HG03095 (cell line): Measurements from ENCODE around the gene TTC23.
"Not testable (repeated sequence)": the region's sequence is repeated elsewhere in the genome, so short reads cannot be mapped to it uniquely, and the experiment has no call there.

ENCODE experiments used
- ATAC-seq: cut with Tn5 transposase; IDR thresholded peaks from one replicate; pipeline ENCODE4 v1.9.1; 2021; ENCODE audit warnings: moderate library complexity; ENCODE audit not compliant: unreplicated experiment

The TTC23 gene

DNA sequence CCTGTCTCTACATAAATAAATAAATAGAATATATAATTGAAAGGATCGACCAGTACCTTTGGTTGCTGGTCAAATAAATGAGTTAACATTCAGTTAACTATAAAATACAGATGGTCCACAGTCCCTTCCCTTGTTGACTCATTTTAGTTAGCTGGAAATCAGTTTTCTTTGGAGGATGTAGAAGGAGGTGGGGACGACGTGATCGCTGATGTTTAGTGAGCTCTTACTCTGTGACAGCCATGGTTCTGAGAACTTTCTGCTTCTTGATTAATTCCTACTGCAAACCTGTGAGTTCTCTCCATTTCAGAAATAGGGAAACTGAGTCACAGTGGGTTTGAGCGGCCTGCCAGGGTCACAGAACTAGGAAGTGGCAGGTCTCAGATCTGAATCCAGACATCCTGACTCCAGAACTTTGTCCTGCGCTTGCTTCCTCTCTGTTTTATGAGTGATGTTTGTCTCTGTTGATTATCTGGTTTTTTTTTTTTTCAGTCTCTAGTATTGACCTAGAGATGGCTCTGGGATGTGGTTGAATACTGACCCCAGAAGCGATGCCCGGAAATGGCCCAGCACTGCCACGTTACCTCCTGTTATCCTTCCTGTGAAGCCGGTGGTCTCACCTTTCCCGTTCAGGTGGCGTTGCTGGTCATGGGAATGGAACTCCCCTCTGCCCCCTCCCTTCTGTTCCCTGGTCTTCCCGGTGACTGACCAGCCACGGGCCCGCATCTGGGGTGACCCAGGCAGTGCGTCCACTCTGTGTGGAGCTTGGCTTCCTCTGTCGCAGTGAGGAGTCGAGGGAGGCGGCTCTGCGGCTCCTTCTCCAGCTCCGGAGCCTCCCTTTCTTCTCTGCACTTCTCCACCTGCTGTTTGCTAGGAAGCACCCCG is 126.3 kb downstream of the TTC23 start:
- ATAC-seq = no peak

DNA sequence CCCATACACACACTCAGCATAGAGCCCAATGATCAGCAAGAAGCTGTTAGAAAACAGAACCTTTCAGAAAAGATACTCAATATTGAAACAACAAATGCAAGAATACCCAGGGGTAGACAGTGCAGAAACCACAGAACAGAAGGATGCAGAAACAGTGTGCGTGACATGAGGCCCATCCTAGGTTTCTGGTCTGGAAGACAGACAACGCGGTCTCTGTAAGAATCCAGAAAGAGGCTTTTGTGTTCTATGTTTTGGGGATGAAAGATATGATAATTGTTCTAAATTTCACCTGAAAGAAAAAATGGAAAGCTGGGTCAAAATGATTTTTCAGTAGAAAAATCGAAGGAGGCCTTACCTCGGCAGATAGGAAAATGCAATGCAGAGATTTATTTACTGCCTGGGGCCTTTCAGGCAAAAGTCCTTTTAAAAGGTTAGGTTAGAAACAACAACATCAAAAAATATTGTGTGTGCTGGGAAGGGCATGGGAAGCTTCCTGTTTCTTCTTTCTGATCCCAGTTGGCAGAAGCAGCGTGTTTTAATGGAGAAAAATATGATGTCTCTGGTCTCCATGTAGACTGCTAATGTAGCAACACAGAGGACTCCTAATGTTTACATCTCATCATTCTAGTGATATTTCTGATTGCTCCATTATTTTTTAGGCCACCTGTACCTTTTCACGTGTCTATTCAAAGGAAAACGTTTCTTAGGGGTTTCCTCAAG is 127.5 kb downstream of the TTC23 start:
- ATAC-seq = no peak

DNA sequence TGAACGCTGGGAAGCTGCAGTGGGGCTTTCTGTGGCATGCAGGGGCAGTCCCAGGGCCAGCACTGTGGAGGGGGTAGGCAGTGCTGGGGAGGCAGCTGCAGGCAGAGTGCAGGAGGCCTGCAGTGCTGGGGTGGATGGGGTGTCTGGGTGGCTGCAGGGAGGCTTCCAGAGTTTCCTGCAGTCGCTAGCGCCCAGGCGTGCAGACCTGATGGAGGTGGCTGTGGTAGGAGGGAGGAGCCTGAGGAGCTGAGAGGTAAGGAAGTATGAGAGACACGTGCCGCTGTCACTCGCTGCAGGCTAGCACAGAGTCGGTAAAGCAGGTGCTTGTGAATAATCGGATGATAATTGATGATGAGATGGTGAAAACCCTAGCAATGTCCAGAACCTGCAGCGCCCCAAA is 128.2 kb downstream of the TTC23 start:
- no peak for ATAC-seq

DNA sequence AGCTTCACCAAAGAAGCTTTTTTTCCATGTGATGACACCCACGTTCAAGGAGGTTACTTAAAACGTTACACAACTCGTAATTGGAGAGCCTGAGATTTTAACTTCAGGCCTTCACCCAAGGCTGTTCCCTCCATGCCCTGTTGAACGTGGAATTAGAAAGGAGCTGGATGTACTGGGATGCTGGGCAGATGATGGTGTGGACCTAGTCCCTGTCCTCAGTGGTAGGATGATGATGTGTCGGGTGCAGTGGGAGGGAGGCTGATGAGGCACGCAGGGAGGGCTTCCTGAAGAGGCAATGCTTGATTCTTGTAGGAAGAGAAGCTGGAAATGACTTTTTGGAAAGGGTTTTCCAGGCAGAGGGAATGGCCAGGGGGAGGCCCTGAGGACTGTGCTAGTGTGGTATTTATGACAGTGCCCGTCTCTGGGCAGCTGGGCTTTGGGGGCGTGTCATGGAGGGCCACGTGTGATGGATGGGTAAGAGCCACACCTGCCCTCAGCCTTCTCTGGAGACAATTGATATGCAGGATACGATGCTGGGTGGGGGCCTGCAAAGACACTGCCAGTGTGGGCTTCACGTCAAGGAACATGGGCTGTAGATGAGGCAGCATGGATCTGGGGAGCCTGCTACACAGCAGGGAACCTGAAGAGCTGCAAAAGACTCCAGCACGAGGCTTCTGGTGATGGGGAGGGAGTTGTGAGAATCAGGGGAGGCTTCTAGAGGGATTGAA is 129.2 kb downstream of the TTC23 start:
- ATAC-seq = no peak

DNA sequence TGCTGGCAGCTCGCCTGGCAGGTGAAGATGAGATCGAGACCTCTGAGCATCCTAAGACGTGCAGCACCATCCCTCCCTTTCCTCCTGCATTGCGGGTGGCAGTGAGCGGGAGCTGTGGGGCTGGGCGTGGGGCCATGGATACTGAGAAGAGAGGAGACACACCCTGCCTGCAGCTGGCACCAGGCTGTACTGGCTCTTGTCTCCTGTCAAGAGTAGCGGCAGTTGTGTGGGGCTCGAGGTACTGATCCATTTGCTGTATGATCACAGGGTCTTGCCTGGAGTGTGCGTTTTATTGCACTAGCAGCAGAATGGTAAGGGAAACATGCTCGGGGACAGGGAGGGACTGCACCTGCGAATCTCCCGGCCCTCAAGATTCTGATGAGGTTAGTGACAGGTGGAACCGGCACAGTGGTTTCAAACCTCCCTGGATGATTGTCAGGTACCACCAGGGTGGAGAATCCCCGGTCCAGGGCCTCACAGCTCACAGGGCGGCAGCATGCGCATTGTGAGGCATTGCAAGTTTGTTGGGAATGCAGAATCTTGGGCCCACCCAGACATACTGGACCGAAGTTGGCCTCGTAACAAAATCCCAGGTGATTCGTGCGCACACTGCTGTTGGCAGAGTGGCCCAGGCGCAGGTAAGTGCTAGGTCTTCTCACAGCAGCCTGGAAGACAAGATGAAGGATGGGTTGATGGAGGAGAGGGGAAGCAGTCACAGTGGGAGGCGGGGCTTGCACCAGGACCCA is 130.4 kb downstream of the TTC23 start:
- no peak for ATAC-seq

DNA sequence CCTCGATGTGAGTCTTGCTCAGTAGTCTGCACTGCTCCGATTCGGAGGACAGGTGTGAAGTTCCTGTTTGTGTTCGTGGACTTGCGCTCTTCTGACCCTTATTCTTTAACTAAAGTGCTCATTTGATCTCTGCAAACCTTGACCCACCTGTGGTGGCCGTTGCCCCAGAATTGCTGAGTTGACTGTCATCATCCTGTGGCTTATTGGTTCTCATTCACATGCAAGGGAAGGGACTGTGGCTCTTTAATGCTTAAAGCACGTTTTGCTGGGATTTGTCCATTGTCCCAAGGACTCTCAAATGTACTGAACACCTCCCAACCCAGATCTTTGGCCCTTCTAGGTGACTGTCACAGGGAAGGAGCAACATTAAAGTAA is 131.1 kb downstream of the TTC23 start:
- no peak for ATAC-seq

DNA sequence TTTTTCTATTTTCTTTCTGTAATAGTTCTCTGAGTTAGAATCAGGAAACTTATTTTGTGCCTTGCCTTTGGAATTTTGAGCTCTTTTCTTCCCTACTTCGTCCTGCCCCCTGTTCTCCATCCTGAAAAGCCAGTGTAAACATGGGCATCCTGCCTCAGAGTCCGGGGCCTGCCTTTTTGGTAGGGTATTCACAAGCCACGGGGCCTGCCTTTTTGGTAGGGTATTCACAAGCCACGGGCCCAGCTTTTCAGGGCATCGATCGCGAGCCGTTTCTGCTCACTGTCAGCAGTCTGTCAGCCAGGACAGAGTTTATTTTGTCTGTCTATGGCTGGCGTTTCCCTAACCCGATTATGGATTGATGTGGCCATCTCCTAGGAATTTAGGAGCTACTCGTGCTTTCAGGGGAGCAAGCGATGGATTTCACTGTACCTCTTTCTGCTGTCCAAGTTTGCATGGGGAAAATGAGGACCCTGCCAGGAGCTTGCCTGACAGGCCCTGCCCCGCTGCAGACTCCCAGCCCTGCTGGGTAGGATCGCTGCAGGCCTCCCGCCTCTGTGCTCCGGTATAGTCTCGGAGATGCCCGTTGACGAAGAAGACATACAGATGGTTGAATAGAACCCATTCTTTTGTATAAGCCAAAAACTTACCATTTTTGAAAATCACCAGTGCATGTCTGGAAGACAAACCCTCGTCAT is 131.7 kb downstream of the TTC23 start:
- no peak for ATAC-seq

DNA sequence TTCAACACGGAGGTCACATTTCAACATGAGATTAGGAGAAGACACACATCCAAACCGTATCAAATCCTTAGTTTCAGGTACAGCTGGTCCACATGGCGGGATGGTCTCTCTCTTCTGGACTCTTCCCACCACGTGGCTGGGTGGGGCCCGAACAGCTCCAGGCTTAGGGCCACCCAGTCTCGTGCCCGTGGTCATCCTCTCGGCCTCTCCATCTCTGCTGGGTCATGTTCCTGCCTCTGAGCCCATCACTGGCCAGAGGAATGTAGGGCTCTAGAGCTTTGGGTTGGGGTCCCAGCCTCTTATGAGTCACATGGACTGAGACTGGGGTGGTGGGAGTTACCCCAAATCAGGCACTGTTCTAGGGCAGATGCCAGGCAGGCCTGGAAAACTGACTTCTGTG is 132.3 kb downstream of the TTC23 start:
- no peak for ATAC-seq

DNA sequence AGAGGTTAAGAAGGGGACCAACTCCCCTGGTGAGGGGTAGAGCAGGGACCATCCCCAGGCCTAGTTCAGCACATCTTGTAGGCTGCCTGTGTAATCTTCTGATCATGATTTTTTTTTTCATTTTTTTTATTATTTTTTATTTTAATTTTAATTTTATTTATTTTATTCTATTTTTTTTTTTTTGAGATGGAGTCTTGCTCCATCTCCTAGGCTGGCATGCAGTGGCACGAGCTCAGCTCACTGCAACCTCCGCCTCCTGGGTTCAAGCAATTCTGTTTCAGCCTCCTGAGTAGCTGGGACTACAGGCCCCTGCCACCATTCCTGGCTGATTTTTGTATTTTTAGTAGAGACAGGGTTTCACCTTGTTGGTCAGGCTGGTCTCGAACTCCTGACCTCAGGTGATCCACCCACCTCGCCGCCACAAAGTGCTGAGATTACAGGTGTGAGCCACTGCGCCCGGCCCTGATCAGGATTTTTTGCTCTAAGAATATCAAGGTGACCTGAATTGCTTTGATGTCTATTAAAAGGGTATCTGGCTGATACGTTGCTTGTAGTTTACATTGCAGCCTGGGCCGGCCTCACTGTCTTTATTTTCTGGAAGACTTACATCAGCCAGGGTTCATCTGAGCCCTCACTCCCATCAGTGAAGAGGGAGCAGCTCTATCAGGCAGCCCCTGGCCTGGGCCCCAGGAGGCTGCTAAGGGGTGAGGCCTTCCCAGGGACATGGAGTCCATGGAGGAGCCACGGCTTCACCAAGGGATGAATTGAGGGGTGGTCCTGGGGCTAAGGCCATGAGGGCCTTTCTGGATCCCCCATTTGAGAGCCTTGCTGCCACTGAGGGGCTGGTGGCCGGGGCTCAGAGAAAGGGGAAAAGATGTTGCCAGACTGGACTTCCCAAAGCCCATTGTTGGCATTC is 133.8 kb downstream of the TTC23 start:
- no peak for ATAC-seq

DNA sequence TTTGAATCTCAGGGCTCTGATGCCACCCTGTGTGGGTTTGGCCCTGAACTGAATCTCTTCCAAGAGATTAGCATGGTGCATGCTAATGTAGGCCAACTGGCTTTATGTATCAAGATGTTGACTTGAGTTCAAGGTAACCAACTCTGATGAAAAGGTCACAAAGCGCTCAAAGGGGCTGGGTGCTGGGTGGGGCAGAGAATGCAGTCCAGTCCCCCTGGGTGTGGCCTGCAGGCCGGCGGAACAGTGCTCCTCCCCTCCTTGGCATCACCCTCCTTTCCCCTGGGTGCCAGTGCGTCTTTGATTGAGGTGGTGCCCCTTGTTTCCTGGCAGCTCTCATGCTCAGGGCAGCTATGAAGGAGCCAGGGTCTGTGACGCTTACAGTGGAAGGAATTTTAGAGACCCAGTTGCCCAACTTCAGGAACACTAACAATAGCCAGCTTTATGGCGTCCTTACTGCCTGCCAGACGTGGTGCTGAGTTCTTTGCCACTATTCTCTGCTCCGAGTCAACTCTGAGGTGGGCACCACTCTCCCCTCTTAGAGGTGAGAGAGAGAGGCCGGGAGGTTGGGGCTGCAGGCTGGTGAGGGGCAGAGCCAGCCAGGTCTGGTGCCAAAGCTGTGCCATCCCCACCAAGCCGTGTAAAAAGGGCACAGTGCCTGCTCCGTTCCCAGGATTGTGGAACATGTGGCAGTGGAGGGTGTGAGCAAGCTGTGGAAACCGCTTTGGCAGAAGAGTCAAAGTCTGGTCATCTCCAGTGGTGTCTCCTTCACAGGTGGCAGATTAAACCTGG is 134.7 kb downstream of the TTC23 start:
- ATAC-seq = no peak

DNA sequence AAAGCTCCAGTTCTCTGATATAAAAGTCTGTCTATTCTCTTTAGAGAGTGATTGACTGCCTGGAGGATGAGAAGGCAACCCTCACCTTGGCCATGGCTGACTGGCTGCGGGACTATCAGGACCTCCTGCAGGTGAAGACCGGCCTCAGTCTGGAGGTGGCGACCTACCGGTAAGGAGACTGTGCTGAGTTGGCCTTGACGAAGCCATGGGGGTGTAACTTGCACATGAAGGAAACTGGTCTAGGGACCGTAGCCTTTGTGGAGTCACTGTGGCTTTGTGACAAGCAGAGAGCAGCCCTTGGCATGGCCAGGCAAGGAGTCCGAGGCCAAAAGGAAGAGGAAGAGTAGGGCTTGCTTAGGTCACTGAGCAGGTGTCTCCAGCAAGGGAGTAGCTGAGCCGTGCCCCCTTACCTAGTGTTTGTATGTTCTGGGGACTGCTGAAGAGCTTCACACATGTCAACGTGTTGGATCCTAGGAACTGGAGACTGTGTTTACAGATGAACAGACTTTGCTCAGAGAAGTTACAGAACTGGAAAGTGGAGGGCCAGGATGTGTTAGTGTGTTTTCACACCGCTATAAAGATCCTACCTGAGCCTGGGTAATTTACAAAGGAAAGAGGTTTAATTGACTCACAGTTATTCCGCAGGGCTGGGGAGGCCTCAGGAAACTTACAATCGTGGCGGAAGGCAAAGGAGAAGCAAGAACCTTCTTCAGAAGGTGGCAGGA is 135.7 kb downstream of the TTC23 start:
- no peak for ATAC-seq

DNA sequence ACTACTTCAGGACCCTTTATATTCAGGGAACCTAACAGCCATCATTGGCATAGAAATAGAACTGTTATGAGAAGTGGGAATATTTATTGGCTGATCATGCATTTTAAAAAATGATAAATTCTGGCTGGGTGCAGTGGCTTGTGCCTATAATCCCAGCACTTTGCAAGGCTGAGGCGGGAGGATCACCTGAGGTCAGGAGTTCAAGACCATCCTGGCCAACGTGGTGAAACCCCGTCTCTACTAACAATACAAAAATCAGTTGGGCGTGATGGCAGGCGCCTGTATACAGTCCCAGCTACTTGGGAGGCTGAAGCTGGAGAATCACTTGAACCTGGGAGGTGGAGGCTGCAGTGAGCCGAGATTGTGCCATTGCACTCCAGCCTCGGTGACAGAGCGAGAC is 137.7 kb downstream of the TTC23 start:
- ATAC-seq = not testable (repeated sequence)

DNA sequence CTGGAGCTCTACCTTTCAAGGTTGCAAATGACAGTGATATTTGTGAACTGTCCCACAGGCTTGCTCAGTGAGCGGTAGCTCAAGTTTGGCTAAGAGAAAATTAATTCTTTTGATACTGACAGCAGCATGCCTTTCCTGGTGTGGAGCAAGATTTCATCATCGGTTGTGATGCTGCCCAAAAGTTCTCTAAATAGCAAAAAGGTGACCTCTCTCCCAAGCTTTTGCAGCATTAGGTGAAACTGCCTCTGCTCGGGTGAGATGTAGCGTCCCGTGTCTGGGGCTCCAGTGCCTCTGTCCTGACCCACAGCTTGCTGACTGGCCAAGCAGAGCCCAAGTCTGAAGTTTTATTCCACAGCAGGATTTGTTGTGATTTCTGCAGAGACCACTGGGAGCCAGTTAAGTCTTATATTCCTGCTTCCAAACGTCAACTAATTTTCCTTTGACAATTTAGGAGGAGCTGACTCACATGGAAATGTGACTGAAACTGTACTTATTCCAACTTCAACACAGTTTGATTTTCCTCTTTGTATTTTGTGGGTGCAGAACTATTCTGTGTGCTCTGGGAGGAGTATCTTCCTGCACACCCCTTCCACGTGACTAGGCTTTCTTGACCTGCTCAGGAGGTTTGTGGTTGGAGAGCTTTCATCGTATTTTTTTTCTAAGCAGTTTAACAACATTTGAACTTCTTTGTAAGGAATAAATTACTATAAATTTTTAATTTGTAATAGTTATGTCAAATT is 138.6 kb downstream of the TTC23 start:
- no peak for ATAC-seq

DNA sequence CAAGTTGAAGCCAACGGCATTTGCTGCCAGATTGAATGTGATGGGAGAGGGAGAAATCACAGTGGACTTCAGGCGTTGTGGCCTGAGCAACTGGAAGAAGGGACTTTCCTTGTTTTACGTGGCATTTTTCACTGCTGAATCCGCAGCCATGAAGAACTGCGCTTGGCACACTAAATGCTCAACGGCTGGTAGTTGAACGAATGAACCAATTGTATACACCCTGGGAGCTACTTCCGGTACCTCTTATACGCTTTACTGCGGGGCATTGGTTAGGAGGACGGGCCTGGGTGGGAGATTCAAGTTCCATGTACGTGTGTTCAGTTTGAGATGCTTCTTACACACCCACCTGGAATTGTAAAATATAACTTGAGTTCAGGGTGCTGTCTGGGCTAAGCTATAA is 139.3 kb downstream of the TTC23 start:
- ATAC-seq = no peak

DNA sequence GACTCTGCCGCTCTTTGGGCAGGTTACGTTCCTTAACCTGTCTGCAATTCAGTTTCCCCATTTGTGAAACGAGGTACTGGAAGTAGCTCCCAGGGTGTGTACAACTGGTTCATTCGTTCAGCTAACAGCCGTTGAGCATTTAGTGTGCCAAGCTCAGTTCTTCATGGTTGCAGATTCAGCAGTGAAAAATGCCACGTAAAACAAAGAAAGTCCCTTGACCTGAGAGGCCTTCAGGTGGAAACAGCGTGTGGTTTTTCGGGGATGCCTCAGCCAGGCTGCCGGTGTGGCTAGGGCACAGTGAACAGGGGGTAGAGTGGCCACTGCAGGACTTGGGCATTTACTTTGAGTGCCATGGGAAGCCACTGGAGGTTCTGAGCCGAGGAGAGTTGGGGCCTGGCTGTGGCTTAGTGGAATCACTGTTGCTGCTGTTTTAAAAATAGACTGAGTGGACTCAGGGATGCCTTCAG is 139.8 kb downstream of the TTC23 start:
- ATAC-seq = no peak

DNA sequence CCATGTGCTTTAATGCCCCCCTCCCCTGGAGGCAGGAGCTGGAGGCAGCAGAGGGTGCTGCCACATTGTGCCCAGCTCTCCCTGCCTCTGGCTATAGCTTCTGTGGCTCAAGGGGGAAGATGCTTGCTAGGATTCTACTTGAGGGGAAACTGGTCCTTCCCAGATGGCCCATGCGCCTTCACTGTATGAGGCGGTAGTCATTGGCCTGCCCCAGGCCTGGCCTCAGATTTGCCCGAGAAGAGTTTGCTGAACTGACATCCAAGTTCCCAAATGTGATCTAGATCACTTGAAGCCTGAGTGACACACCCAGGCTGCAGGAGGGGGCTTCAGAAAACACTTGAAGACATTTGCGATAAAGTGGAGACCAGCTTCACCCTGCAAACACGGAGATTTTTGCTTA is 140.4 kb downstream of the TTC23 start:
- ATAC-seq = no peak
